GM12878 (cell line): ENCODE results near the gene CDC42BPB. TPM values are rescaled to one million over a fixed set of nuclear protein-coding genes. Genes with fewer than 3 reads are reported as not detected.

Experiments
- ATAC-seq: fragments of 200-7000 bp; cut with Tn5 transposase; 3 replicates; pipeline ENCODE4 v1.9.1; 2020; ENCODE audit warnings: mild to moderate bottlenecking, moderate library complexity
- BruUV-seq: library from RNA; stranded (reverse); fragments of 400-500 nt; replicated peaks from 2 replicates; lab custom pipeline; 2021; lab: Mats Ljungman, UMichigan
- CTCF ChIA-PET: fragments of 300-600 bp; sonication (Branson Sonifier 250); formaldehyde crosslinking; extraction: SDS; loops from one replicate; lab custom pipeline; 2021; ENCODE audit warnings: inconsistent platforms; lab: Yijun Ruan, JAX
- POLR2A ChIA-PET: fragments of 350-600 bp; formaldehyde crosslinking; extraction: SDS; loops from one replicate; lab custom pipeline; 2021; ENCODE audit warnings: inconsistent platforms; lab: Charles Lee
- RAD21 ChIA-PET: fragments of 300-600 bp; sonication (Branson Sonifier 250); formaldehyde crosslinking; loops from one replicate; lab custom pipeline; 2023; ENCODE audit warnings: antibody characterized with exemption; ENCODE audit not compliant: unreplicated experiment; lab: Charles Lee
- SMC1A ChIA-PET: fragments of 300-600 bp; sonication (Branson Sonifier 250); formaldehyde crosslinking; loops from one replicate; lab custom pipeline; 2023; ENCODE audit not compliant: unreplicated experiment, uncharacterized antibody; lab: Charles Lee
- DNase-seq: peaks from one replicate; pipeline ENCODE4 v3.0.0-alpha.2; 2011; ENCODE audit warnings: low read depth, low spot score
- FAIRE-seq: peaks from 3 replicates; lab custom pipeline; 2011; peaks lifted over from hg19 to GRCh38; lab: Jason Lieb, UNC
- H2AFZ ChIP-seq: 2 replicates; pipeline ENCODE4 v1.6.0; 2011; ENCODE audit warnings: low read depth, low read length, control low read depth; ENCODE audit not compliant: control insufficient read depth
- H3K27ac ChIP-seq: 2 replicates; pipeline ENCODE4 v1.5.1; 2011; ENCODE audit warnings: control low read depth; ENCODE audit not compliant: control insufficient read depth, insufficient read depth
- H3K27me3 ChIP-seq, 2 experiments: replicated peaks in 1 of 2; 2 replicates each; pipeline versions ENCODE4 v1.6.0 to v1.6.1; 2011; ENCODE audit warnings: low read length in 1 of 2; ENCODE audit not compliant: control insufficient read depth in 2 of 2, insufficient read depth in 2 of 2
- H3K36me3 ChIP-seq, 2 experiments: 2 replicates each; pipeline ENCODE4 v1.5.1; 2011; ENCODE audit warnings: low read length in 1 of 2; ENCODE audit not compliant: control insufficient read depth in 2 of 2, insufficient read depth in 2 of 2
- H3K4me1 ChIP-seq: 2 replicates; pipeline ENCODE4 v1.6.1; 2011; ENCODE audit warnings: mild to moderate bottlenecking, low read length, moderate library complexity, mixed read lengths; ENCODE audit not compliant: control insufficient read depth, insufficient read depth
- H3K4me2 ChIP-seq: 2 replicates; pipeline ENCODE4 v1.6.0; 2011; ENCODE audit warnings: control low read depth; ENCODE audit not compliant: control insufficient read depth, insufficient read depth
- H3K4me3 ChIP-seq: fragments of 200-600 bp; sonication (generic); 2 replicates; pipeline ENCODE4 v1.5.1; 2016
- H3K79me2 ChIP-seq: 2 replicates; pipeline ENCODE4 v1.6.0; 2011; ENCODE audit warnings: low read length; ENCODE audit not compliant: control insufficient read depth, insufficient read depth
- H3K9ac ChIP-seq: 2 replicates; pipeline ENCODE4 v1.8.0; 2011; ENCODE audit warnings: low read length, control low read depth, mixed read lengths; ENCODE audit not compliant: control insufficient read depth, insufficient read depth
- H3K9me3 ChIP-seq: replicated peaks from 3 replicates; pipeline ENCODE4 v1.5.1; 2011; ENCODE audit warnings: mild to moderate bottlenecking, low read length; ENCODE audit not compliant: control insufficient read depth, insufficient read depth
- H4K20me1 ChIP-seq: 2 replicates; pipeline ENCODE4 v1.6.0; 2011; ENCODE audit not compliant: control insufficient read depth, insufficient read depth
- CBFB ChIP-seq: IDR thresholded peaks from 2 replicates; pipeline ENCODE4 v1.6.1; 2016; ENCODE audit warnings: antibody characterized with exemption, low read depth
- CHD2 ChIP-seq: IDR thresholded peaks from 2 replicates; pipeline ENCODE4 v1.6.1; 2011; ENCODE audit warnings: low read depth, low read length, improper control_type of control experiment, borderline replicate concordance
- CREM ChIP-seq: IDR thresholded peaks from 2 replicates; pipeline ENCODE4 v1.6.1; 2014; ENCODE audit warnings: antibody characterized with exemption, low read depth
- CUX1 ChIP-seq: IDR thresholded peaks from 2 replicates; pipeline ENCODE4 v1.6.1; 2012; ENCODE audit warnings: improper control_type of control experiment, low read depth, low read length; ENCODE audit not compliant: insufficient replicate concordance
- EGR1 ChIP-seq, 2 experiments: IDR thresholded peaks; 1 replicate in 1 of 2; 2 replicates in 1 of 2; pipeline ENCODE4 v1.6.1; 2011 to 2012; ENCODE audit warnings: low read depth in 2 of 2, low read length in 2 of 2, borderline replicate concordance in 1 of 2, mild to moderate bottlenecking in 1 of 2, moderate library complexity in 1 of 2
- MYC ChIP-seq: IDR thresholded peaks from 2 replicates; pipeline ENCODE4 v1.6.1; 2011; ENCODE audit warnings: mild to moderate bottlenecking, low read length, moderate library complexity, inconsistent platforms; ENCODE audit not compliant: insufficient read depth, insufficient replicate concordance, insufficient read length, severe bottlenecking
- NKRF ChIP-seq: fragments of 450-650 bp; conservative IDR thresholded peaks from 2 replicates; pipeline ENCODE4 v1.6.1; 2017; ENCODE audit warnings: mild to moderate bottlenecking, moderate library complexity
- RBBP5 ChIP-seq: fragments of 200-600 bp; sonication (generic); conservative IDR thresholded peaks from 2 replicates; pipeline ENCODE4 v1.6.1; 2016
- SMAD5 ChIP-seq: IDR thresholded peaks from 2 replicates; pipeline ENCODE4 v1.6.1; 2016; ENCODE audit warnings: antibody characterized with exemption, low read depth
- TARDBP ChIP-seq: IDR thresholded peaks from 2 replicates; pipeline ENCODE4 v1.6.1; 2016; ENCODE audit warnings: borderline replicate concordance
- WRNIP1 ChIP-seq: IDR thresholded peaks from 2 replicates; pipeline ENCODE4 v1.6.1; 2011; ENCODE audit warnings: low read depth, low read length, improper control_type of control experiment, borderline replicate concordance
- ZNF24 ChIP-seq: fragments of 450-650 bp; IDR thresholded peaks from 2 replicates; pipeline ENCODE4 v1.6.1; 2017; ENCODE audit warnings: antibody characterized with exemption, mild to moderate bottlenecking
- WGBS: methylation state at CpG from one replicate; pipeline ENCODE4 v1.1.6; 2016; ENCODE audit warnings: low lambda C conversion rate; ENCODE audit not compliant: insufficient replicate concordance, insufficient coverage; ENCODE audit errors: missing lambda C conversion rate; 5-methylcytosine and 5-hydroxymethylcytosine counted together
- in situ Hi-C: fragments of 300-500 bp; cut with MboI; formaldehyde crosslinking; loops from 9 replicates; pipeline ENCODE4 v1.14.3; 2018; ENCODE audit warnings: mixed read lengths
- intact Hi-C: fragments of 100-400 bp; cut with micrococcal nuclease; formaldehyde crosslinking; loops from one replicate; pipeline ENCODE4 v1.14.2; 2022; ENCODE audit not compliant: unreplicated experiment
- polyA plus RNA-seq, 11 experiments: library from polyadenylated mRNA; depleted of rRNA in 4 of 11; unstranded in 6 of 11; stranded (reverse) in 5 of 11; fragments of >200 nt; fragmentation: Nextera tagmentation in 4 of 11; fragmentation: Illumina TruSeq in 1 of 11; extraction: Ambion mirVana in 4 of 11; extraction: Trizol in 1 of 11; gene quantifications; 1 replicate in 1 of 11; 2 replicates in 10 of 11; pipeline versions ENCODE4 v1.2.1 to v1.2.3, GENCODE V29; 2011 to 2016; ENCODE audit warnings: inconsistent platforms in 2 of 11, missing spikeins in 2 of 11, low read depth in 1 of 11
- total RNA-seq, 4 experiments: library from RNA; depleted of rRNA in 3 of 4; stranded (reverse); fragments of >200 nt in 3 of 4; fragmentation: Illumina TruSeq in 1 of 4; extraction: Trizol in 1 of 4; gene quantifications; 2 replicates each; pipeline versions ENCODE4 v1.2.1 to v1.2.3, GENCODE V29; 2013 to 2021
- TF ChIP-seq, protein P1 (sequence below): IDR thresholded peaks from 2 replicates; pipeline ENCODE4 v1.6.1; 2012; ENCODE audit warnings: low read depth, low read length, improper control_type of control experiment
- TF ChIP-seq, protein P2 (sequence below): fragments of 450-650 bp; IDR thresholded peaks from 2 replicates; pipeline ENCODE4 v1.6.1; 2018; ENCODE audit warnings: borderline replicate concordance, mild to moderate bottlenecking; ENCODE audit not compliant: partially characterized antibody

Gene CDC42BPB
- total and polyA plus RNA-seq, 10 of the 15 experiments (the other 5 are each of a cell fraction or from before 2014, with no cell fraction given), result 0.42 to 22.1 (median 13.3) TPM

- ChIA-PET POLR2A (no interaction called here), CTCF (interaction anchor here (1.9 kb wide), 1 partner anchor 13 kb away, joined by 12 read pairs; no protein-coding TSS in a partner anchor), SMC1A (interaction anchor here (0.9 kb wide), 1 partner anchor 73 kb away, joined by 3 read pairs; no protein-coding TSS in a partner anchor), RAD21 (no interaction called here)
- Histone ChIP-seq H3K4me2 (no peak overlapping the region), H2AFZ (no peak overlapping the region), H3K4me1 (peaks cover 7% of the 10 kb centered on the region), H3K79me2 (no peaks in the 10 kb centered on the region; the same call in 1 of the 2 replicates), H3K9ac (no peak overlapping the region), H3K27me3 (no peaks in the 10 kb centered on the region), H3K9me3 (no peaks in the 10 kb centered on the region), H3K4me3 (no peak overlapping the region), H3K36me3 (peaks cover 23 to 47% of the 10 kb centered on the region in 2 experiments), H4K20me1 (no peaks in the 10 kb centered on the region), H3K27ac (no peak overlapping the region)
- FAIRE-seq (no peak), DNase-seq (no peak), ATAC-seq (no peak)
- no TSS peak for BruUV-seq
- TF ChIP-seq RBBP5 (no peak), NKRF (no peak), CUX1 (no peak), CHD2 (no peak), TARDBP (no peak), EGR1 (IDR thresholded peaks at IDR 0.05; ENCODE audit: borderline replicate concordance in 1 of 2, low read depth in 2 of 2, low read length in 2 of 2) (no peak), WRNIP1 (no peak), CBFB (no peak), ZNF24 (no peak), MYC (no peak), CREM (no peak), SMAD5 (no peak)
- TF ChIP-seq, protein P1, sequence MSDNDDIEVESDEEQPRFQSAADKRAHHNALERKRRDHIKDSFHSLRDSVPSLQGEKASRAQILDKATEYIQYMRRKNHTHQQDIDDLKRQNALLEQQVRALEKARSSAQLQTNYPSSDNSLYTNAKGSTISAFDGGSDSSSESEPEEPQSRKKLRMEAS, result no peak
- TF ChIP-seq, protein P2, sequence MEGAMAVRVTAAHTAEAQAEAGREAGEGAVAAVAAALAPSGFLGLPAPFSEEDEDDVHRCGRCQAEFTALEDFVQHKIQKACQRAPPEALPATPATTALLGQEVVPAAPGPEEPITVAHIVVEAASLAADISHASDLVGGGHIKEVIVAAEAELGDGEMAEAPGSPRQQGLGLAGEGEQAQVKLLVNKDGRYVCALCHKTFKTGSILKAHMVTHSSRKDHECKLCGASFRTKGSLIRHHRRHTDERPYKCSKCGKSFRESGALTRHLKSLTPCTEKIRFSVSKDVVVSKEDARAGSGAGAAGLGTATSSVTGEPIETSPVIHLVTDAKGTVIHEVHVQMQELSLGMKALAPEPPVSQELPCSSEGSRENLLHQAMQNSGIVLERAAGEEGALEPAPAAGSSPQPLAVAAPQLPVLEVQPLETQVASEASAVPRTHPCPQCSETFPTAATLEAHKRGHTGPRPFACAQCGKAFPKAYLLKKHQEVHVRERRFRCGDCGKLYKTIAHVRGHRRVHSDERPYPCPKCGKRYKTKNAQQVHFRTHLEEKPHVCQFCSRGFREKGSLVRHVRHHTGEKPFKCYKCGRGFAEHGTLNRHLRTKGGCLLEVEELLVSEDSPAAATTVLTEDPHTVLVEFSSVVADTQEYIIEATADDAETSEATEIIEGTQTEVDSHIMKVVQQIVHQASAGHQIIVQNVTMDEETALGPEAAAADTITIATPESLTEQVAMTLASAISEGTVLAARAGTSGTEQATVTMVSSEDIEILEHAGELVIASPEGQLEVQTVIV, result no peak
- WGBS, result 99% methylated on average over 4 of the region's 4 CpGs
- intact Hi-C loops (no loop called here), in situ Hi-C loops (no loop called here)
Measured at GRCh38 chr14:102891556-102891955, 165.8 kb downstream of the CDC42BPB start.
